ENCODE measurements around the gene ZNF304. TPM values are rescaled to one million over a fixed set of nuclear protein-coding genes. Genes with fewer than 3 reads are reported as not detected.

Gene ZNF304
- total and polyA plus RNA-seq, 9 of the 15 experiments (the other 6 are each of a cell fraction or from before 2014, with no cell fraction given): 0.82 to 5.5 (median 3.6) TPM

- no peak overlapping the region for H3K4me2 ChIP-seq (ENCODE audit: insufficient read depth, low read length)
- DNase-seq (ENCODE audit: extremely low read depth in 1 of 4, low spot score in 3 of 4) (peak; percentile 64 to 72 (median 66)), ATAC-seq (peak; percentile 71), FAIRE-seq (peak; percentile 46)
- H3K9ac ChIP-seq (ENCODE audit: insufficient read depth in 1 of 2, low read depth in 2 of 2, low read length in 2 of 2): no peak overlapping the region
- no peaks in the 10 kb centered on the region for H4K20me1 ChIP-seq (replicated peaks; ENCODE audit: control insufficient read depth, insufficient read depth, low read length)
- in situ Hi-C loops (cut with MboI) (no loop called here), intact Hi-C loops (cut with micrococcal nuclease) (no loop called here)
- H3K27me3 ChIP-seq (ENCODE audit: control insufficient read depth in 2 of 2, insufficient read depth in 2 of 2, low read length in 2 of 2): no peaks in the 10 kb centered on the region
- peaks cover 6% of the 10 kb centered on the region for H3K79me2 ChIP-seq (ENCODE audit: control insufficient read depth, insufficient read depth, low read length)
- H3K9me1 ChIP-seq (ENCODE audit: control insufficient read depth, insufficient read depth, low read length): no peaks in the 10 kb centered on the region
- no peak overlapping the region for H3K4me3 ChIP-seq
- CTCF ChIA-PET (ENCODE audit: low intra/inter-chr PET ratio): interaction anchor here (0.7 kb wide), 1 partner anchor 600 kb away, joined by 3 read pairs; no protein-coding TSS in a partner anchor
- no peak overlapping the region for H3K27ac ChIP-seq (ENCODE audit: extremely low read depth, low read depth, low read length)
- WGBS (ENCODE audit: insufficient coverage, low coverage, missing lambda C conversion rate): 3% methylated on average over 8 of the region's 8 CpGs
- no peaks in the 10 kb centered on the region for H3K36me3 ChIP-seq (ENCODE audit: control insufficient read depth, insufficient read depth, low read length)
- POLR2A ChIA-PET: interaction anchor here (0.6 kb wide), 1 partner anchor 416 kb away, joined by 4 read pairs; no protein-coding TSS in a partner anchor
- BruUV-seq (replicated peaks): no TSS peak
- peaks cover 0 to 5% of the 10 kb centered on the region in 2 experiments; a peak in 1 of 5 replicates for H3K4me1 ChIP-seq (replicated peaks in 1 of 2; ENCODE audit: control insufficient read depth in 2 of 2, insufficient read depth in 2 of 2, low read length in 2 of 2)
- no peak overlapping the region for H2AFZ ChIP-seq (ENCODE audit: low read depth, low read length)
- H3K9me3 ChIP-seq (replicated peaks; ENCODE audit: control insufficient read depth, insufficient read depth, low read depth, low read length): no peaks in the 10 kb centered on the region
- TF ChIP-seq FUS (optimal IDR thresholded peaks at IDR 0.05; ENCODE audit: low read depth, low read length) (no peak), CBX2 (IDR thresholded peaks at IDR 0.05; ENCODE audit: insufficient read depth, low read length, poor library complexity, severe bottlenecking) (no peak), ZNF518B (CRISPR knock-in tag; IDR thresholded peaks at IDR 0.05) (no peak), ZNF253 (CRISPR knock-in tag; conservative IDR thresholded peaks at IDR 0.05) (no peak), PCBP2 (IDR thresholded peaks at IDR 0.05; ENCODE audit: low read depth, low read length, poor library complexity, severe bottlenecking) (no peak), ZNF830 (CRISPR knock-in tag; IDR thresholded peaks at IDR 0.05) (no peak), REST (IDR thresholded peaks at IDR 0.05; ENCODE audit: borderline replicate concordance) (peak; percentile 53), REST (CRISPR knock-in tag; IDR thresholded peaks at IDR 0.05; ENCODE audit: low read depth) (no peak), GABPB1 (CRISPR knock-in tag; IDR thresholded peaks at IDR 0.05) (no peak)
These were observed 55.5 kb downstream of the ZNF304 start for GRCh38 chr19:57406516-57407123.
